NCI-H2029 (cell line): ENCODE results near the gene HAO1.

Experiments
- DNase-seq: peaks from one replicate; lab custom pipeline; 2025; lab: John Stamatoyannopoulos, UW

The HAO1 gene

GRCh38 chr20:7926767-7927166 lies 13.5 kb downstream of the HAO1 start:
- DNase-seq = no peak

GRCh38 chr20:7926323-7926722 lies 13.9 kb downstream of the HAO1 start:
- no peak for DNase-seq

- no peak for DNase-seq
Observed at GRCh38 chr20:7924692-7925091, 15.6 kb downstream of the HAO1 start.

DNA sequence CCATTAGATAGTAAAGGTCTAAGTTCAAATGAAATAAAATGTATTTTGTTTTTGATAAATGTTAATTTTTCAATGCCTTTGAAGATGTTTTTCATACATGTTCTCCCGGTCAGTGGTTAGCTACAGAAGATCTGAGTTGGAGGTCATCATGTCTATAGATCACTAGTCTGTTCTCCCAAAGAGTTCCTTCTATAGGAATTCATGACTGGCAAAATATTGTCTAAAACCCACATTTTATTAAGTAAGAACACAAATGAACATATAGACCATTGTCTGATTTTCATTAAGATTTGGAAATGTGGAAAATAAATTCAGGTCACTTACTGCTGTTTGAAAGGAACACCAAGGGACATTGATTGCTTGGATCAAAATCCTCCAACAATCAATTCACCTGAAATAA lies 23.6 kb downstream of the HAO1 start:
- DNase-seq = no peak

DNA sequence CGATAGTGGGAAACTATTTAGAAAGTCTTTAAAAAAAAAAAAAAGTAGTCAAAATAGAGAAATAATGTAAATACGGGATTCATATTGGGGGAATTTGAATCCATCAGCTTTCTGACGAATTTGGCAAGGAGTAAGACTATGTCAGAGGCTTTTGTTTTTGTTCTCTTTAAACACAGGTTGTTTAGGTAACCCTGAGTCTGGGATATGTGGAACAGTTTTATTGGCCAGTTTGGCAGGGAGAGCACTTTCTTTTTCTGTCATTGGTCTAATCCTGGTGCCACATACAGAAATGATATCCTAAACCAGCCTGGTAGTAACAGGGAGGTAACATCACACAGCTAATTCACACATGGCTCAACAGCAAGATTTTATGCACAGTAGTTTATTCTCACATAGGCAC lies 27.7 kb downstream of the HAO1 start:
- no peak for DNase-seq

GRCh38 chr20:7911586-7912330 lies 28.5 kb downstream of the HAO1 start:
- no peak for DNase-seq

- no peak for DNase-seq
Observed at GRCh38 chr20:7908905-7909304, 31.4 kb downstream of the HAO1 start.

GRCh38 chr20:7903429-7903828 lies 36.8 kb downstream of the HAO1 start:
- DNase-seq = no peak

DNA sequence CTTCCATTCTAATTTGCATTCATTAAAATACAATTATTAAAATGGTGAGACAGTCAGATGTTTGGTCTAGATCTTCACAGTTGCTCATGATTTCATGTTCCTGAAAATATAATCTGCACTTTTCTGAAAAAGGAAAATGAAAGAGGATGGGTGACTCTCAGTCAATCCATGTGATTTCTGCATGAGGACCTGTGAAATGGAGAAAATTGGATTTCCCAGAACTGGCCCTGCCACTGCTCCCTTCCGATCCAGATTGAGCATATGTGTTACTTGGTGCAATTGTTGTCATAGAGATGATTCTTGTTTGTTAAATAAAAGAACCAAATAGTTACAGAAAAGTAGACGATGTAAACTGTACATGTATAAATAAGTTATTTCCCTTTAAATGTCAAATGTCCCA lies 37.4 kb downstream of the HAO1 start:
- DNase-seq = no peak

GRCh38 chr20:7897781-7898364 lies 42.4 kb downstream of the HAO1 start:
- DNase-seq = no peak

DNA sequence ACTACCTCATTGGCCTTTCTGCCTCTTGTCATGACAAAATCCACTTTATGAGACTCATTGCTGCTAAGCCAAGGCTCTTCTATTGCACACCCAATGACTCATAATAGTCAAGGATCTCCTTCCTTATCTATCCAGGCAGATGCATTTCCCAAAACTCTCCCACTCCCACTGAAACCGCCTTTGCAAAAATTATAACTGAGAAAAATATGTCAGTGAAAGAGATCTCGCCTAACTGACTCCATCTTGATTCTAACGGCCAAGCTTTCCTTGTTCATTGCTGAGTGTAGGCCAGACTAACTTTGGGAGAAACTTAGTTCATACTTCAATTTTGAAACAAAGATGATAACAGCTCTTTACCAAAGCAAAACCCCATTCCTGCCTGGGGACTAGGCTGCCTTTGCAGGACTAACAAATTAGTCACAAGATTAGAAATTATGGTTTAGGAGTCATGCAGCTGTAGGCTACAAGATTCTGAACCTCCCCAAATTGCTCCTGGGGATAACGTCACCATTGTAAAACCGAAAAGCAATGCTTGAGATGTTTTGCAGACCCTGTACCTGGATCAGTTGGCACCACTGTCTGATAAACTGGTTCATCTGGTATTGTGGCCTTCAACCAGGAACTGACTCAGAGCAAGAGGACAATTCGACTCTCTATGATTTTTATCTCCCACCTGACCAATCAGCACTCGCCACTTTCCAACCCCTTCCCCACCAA lies 47.1 kb downstream of the HAO1 start:
- no peak for DNase-seq

GRCh38 chr20:7891705-7892104 lies 48.6 kb downstream of the HAO1 start:
- DNase-seq = no peak

- no peak for DNase-seq
Observed at GRCh38 chr20:7889736-7890135, 50.5 kb downstream of the HAO1 start.

DNA sequence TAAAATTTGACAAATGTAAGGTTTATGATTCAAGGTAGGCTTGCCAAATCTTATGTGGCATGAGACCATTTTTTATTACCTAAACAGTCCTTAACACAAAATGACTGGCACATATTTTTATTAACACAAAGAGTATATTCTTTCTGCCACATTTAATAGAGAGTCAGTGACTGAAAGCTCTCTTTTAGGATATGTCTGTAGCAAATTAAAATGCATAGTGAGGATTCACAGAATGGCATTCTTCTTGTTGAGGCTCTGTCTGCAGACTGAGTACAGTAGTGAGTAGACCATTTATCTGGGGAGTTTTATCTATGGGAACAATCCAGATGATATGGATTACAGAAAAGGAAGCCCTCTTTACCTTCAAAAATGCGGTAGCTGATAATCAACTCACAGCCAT lies 56.5 kb downstream of the HAO1 start:
- no peak for DNase-seq

GRCh38 chr20:7883309-7883708 lies 56.9 kb downstream of the HAO1 start:
- no peak for DNase-seq

GRCh38 chr20:7882076-7882475 lies 58.2 kb downstream of the HAO1 start:
- DNase-seq = no peak

GRCh38 chr20:7881551-7881950 lies 58.7 kb downstream of the HAO1 start:
- DNase-seq = no peak

GRCh38 chr20:7879883-7880282 lies 60.4 kb downstream of the HAO1 start:
- no peak for DNase-seq

DNA sequence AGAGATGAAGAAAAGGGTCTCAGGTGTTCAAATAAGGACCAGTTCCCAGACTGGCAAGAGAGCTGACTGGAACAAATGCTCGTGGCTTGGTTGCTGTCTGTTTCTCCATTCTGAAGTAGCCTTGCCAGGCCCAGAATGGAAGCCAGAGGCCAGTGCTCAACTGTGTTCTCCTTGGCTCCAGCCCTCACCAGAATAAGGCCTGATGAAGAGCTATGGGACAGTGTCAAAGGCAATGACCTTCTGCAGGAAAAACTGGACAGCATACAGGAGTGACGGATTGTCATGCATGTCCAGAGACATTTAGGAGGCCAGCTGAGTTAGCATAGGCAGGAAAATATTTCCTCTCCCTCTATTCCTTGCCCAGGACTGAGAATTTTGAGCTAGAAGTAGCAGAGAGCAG lies 72.2 kb downstream of the HAO1 start:
- DNase-seq = no peak

DNA sequence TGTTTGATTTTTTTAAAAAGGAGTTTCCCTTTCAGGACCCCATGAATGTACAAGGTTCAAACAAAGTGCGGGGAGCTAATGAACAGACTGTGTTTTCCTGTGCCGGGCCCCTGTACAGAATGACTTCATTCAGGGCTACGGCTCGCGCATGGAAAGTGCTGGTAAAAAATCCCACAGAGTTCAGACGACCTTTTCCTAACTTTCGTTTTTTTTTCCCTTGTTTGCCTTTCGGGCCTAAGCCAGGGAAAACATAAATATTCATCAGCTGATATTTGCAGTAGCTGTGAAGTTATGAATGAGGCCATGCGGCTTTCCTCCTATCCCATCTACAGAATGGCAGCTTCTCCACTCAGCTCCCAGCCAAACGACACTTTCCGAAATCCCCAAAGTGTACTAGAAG lies 74.0 kb downstream of the HAO1 start:
- DNase-seq = no peak

DNA sequence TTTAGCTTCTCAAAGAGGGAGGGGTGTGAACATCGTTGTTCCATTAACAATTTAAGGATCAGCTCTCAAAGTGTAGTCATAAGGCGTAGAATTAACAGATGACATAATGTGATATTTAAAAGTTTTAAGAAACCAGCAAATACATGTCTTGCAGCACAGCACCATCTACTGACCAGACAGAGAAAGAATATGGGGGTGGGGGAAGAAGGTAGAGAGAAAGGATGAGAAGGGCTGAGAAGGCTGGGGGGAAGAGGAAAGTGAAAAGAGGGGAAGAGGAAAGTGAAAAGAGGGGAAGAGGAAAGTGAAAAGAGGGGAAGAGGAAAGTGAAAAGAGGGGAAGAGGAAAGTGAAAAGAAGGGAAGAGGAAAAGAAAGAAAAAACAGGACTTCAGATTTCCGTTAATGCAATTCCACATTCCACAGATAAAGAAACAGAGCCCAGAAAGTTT lies 80.9 kb downstream of the HAO1 start:
- peak; percentile 30 for DNase-seq

- no peak for DNase-seq
Observed at GRCh38 chr20:7858734-7859250, 81.5 kb downstream of the HAO1 start.

DNA sequence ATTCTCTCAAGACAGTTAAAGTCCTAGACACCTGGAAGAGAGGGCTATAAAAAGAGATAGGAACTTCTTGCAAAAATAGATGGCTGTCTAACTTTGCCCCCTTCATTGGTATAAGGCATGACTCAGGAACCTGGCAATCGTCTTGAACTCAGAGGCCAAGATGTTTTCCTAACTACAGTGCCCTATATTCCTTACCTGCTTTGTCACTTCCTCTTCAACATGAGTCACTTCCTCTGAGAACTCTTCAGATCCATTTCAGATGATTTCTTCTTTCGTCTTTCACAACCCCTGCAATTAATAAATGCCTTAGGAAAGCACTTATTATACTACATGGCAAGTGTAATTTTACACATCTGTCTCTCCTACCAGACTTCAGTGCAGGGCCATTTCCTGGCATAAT lies 83.5 kb downstream of the HAO1 start:
- DNase-seq = no peak
